Measurements from ENCODE around the gene RORB.

RORB gene

GRCh38 chr9:74496819-74497747 lies at the start of gene RORB:
Gene RORB, plus strand, starts transcription at chr9:74497335. Its CDS starts 642 bp downstream, at chr9:74497977.
- in situ Hi-C loops (cut with HindIII; ENCODE audit: low sequenced_read_pairs) = no loop called here

- in situ Hi-C loops (cut with HindIII; ENCODE audit: low sequenced_read_pairs) = no loop called here
Measured at GRCh38 chr9:74447451-74448193, 49.5 kb upstream of the RORB start.

DNA sequence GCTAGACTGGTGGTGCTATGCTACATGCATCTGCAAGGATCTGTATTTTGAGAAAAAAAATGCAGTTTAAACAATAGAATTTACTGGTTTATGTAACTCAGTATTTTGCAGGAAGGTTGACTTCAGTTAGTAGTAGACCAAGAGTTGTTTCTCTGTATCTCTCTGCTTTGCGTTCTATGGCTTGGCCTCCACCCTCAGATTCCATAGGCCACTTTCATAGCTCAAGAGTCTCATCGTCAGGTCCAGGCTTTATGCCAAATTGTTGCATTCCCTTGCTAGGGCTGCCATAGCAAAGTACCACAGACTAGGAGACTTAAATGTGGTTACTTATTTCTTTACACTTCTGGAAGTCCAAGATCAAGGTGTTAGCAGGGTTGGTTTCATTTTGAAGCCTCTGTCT lies 48.1 kb upstream of the RORB start:
- in situ Hi-C loops (cut with HindIII; ENCODE audit: low sequenced_read_pairs) = no loop called here

GRCh38 chr9:74458832-74459231 lies 38.3 kb upstream of the RORB start:
- in situ Hi-C loops (cut with HindIII; ENCODE audit: low sequenced_read_pairs) = no loop called here

- in situ Hi-C loops (cut with HindIII; ENCODE audit: low sequenced_read_pairs) = no loop called here
Measured at GRCh38 chr9:74463825-74464224, 33.3 kb upstream of the RORB start.

DNA sequence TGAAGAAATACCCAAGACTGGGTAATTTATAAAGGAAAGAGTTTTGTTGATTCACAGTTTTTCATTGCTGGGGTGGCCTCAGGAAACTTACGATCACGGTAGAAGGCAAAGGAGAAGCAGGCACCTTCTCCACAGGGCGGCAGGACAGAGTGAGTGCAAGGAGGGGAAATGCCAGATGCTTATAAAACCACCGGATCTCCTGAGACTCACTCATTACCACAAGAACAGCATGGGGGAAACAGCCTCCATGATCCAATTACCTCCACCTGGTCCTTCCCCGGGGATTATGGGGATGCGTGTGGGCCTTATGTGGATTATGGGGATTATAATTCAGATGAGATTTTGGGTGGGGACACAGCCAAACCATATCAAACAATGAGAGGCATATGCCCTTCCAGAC lies 18.5 kb upstream of the RORB start:
- in situ Hi-C loops (cut with HindIII; ENCODE audit: low sequenced_read_pairs) = no loop called here

DNA sequence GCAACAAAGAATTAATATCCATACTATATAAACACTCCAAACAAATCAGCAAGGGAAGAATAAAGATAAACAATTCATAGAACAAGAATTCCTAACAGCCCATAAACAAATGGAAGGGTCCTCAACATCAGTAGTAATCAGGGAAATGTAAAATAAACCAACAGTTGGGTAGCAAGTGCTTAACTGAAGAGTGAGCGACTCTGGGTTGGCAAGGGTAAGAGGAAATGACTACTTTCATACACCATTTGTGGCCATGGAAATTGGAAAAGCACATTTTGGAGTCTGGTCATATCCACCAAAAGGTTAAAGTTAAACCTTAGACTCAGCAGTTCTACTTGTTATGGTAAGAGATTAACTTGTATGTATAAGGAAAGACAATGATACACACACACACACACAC lies 17.4 kb upstream of the RORB start:
- in situ Hi-C loops (cut with HindIII; ENCODE audit: low sequenced_read_pairs) = no loop called here

- in situ Hi-C loops (cut with HindIII; ENCODE audit: low sequenced_read_pairs) = no loop called here
Measured at GRCh38 chr9:74487395-74487794, 9.7 kb upstream of the RORB start.

- in situ Hi-C loops (cut with HindIII; ENCODE audit: low sequenced_read_pairs) = no loop called here
Measured at GRCh38 chr9:74493512-74493911, 3.6 kb upstream of the RORB start.

DNA sequence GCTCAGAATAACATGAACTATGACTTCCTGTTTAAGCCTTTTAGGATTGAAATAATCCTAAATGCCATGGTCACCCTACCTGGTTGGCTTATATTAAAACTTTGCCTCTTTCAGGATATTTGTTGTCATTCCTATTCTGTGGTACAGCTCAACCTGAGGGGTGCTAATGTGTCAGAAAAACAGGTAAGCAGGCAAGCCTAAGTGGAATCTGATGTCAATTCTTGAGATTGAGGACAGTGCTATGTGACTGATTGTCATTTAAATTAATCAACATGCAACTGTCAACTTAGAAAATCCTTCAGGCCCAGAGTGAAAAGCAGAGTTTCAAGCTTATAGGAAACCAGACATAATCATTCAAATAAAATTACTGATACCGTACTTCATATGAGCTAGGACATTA lies 2.6 kb upstream of the RORB start:
- in situ Hi-C loops (cut with HindIII; ENCODE audit: low sequenced_read_pairs) = no loop called here

DNA sequence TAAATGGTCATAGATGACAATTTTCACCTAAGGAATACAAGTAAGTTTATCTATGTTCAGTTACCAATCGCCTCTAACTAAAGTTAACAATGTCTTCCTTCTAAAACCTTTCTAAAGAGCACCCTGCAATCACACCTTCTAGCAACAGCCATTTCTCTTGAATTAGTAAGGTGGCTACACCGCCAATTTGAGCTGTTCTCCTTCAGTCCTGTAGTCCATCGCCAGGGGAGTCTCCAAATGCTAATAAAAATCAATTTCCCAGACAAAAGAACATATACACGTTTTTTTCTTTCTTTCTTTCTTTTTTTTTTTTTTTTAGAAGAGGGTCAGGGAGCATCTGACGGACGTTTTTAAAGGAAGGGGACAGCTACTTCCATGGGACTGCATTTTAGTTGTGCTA lies 729 bp upstream of the RORB start:
- in situ Hi-C loops (cut with HindIII; ENCODE audit: low sequenced_read_pairs) = no loop called here

DNA sequence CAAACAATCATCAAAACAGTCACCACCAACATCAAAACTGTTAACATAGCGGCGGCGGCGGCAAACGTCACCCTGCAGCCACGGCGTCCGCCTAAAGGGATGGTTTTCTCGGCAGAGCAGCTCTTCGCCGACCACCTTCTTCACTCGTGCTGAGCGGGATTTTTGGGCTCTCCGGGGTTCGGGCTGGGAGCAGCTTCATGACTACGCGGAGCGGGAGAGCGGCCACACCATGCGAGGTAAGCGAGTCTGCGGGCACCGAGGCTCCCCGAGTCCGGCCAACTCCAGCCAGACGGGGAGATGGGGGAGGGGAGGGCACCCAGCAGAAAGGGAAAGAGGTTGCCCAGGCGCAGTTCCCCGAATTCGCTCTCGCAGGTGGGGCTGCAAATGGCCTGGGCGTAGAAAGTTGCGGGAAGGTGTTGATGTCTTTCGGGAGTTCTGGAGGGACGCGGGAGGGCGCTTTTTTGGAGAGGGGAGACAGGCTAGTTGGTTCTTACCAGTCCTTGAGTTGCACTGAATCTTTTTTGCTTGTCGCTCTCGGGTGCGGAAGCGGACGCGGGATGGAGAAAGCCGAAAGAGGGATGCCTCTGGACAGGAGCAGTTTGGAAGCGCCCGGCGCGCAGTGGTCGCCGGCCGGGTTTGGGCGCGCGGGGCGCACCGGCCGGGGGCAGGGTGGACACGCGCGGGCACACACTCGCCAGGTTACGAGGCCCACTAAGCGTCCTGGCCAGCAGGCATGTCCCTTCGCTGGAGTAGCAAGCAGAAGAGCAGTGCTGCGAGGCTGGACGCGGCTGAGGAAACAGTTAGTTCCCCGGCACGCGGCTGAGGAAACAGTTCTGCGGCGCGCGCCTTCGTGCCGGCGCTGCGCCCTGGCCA lies 849 bp downstream of the RORB start:
- in situ Hi-C loops (cut with HindIII; ENCODE audit: low sequenced_read_pairs) = no loop called here

DNA sequence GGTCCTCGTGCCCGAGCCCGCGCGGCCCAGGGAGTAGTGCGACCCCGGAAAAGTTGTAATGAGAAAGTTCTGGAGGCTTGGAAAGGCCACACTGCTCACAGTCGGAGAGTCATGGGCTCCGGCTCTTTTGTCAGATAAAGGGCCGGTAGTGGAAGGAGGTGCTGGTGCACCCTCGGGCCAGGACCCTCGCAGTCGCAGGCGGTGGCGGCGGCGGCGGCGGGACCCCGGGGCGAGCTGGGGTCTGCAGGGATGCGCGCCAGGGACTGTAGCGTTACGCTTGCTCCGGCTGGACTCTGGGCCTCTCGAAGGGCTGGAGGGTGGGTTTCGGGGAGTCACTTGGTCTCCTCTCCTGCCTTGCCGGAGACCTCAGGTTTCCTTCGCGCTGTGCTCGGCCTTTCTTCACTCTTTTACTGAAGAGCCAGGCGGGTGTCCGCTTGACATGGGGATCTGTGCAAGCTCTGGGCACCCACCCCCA lies 1.5 kb downstream of the RORB start:
- in situ Hi-C loops (cut with HindIII; ENCODE audit: low sequenced_read_pairs) = no loop called here

- in situ Hi-C loops (cut with HindIII; ENCODE audit: low sequenced_read_pairs) = no loop called here
Measured at GRCh38 chr9:74499111-74499601, 2.0 kb downstream of the RORB start.

- in situ Hi-C loops (cut with HindIII; ENCODE audit: low sequenced_read_pairs) = no loop called here
Measured at GRCh38 chr9:74499770-74500583, 2.8 kb downstream of the RORB start.

- in situ Hi-C loops (cut with HindIII; ENCODE audit: low sequenced_read_pairs) = no loop called here
Measured at GRCh38 chr9:74500584-74500924, 3.4 kb downstream of the RORB start.

GRCh38 chr9:74501570-74501969 lies 4.4 kb downstream of the RORB start:
- in situ Hi-C loops (cut with HindIII; ENCODE audit: low sequenced_read_pairs) = no loop called here

- in situ Hi-C loops (cut with HindIII; ENCODE audit: low sequenced_read_pairs) = no loop called here
Measured at GRCh38 chr9:74503219-74503618, 6.1 kb downstream of the RORB start.

GRCh38 chr9:74503666-74504065 lies 6.5 kb downstream of the RORB start:
- in situ Hi-C loops (cut with HindIII; ENCODE audit: low sequenced_read_pairs) = no loop called here

DNA sequence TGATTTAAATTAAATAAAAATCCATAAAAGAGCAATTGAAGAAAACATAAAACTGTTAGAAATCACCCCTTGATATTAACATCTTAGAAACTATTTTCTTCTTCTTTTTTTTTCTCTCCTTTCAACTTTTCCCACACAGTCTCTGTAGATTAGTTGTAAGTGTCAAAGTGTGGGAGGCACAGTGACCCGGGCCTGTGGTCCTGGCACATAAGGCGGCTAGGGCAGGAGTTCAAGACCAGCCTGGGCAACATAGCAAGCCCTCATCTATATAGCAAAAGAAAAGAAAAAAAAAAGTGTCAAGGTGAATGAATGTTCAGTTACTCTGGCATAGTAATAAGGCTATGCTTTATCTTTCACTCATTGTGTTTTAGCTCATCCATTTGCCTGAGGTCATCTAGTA lies 14.2 kb downstream of the RORB start:
- in situ Hi-C loops (cut with HindIII; ENCODE audit: low sequenced_read_pairs) = no loop called here
